Measurements from ENCODE around the gene PIGN. TPM values are rescaled to one million over a fixed set of nuclear protein-coding genes. Genes with fewer than 3 reads are reported as not detected.
"Not testable (repeated sequence)": the region's sequence is repeated elsewhere in the genome, so short reads cannot be mapped to it uniquely, and the experiment has no call there.

PIGN gene
- total RNA-seq, 2 donors from 2014 or later: 17.9 to 18.1 TPM

DNA sequence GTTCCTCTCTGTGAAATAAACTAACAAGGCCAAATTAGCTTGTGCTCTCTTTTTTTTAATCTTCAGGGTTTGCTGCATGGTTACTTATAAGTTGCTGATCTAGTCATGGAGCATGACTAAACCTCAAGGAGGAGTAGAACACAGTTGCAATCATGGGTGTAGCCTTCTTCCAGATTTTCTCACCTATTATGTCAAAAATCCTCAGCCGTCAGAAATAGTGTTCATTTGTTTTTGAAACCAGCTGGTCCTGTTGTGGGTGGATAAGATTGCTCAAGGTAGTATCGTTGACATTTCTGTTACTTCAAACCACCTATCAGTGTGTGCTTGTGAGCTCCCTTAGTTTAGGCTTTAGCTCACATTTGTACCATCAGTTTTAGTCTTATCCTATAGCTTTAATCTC lies 11.4 kb upstream of the PIGN start:
- DNase-seq (no peak), ATAC-seq (no peak)
- Mint-ChIP-seq H3K4me3 (no peak overlapping the region), H3K27me3 (no peaks in the 10 kb centered on the region), H3K27ac (peak overlapping the region; percentile 56), H3K36me3 (ENCODE audit: low read depth) (no peaks in the 10 kb centered on the region), H3K4me1 (peaks cover 51% of the 10 kb centered on the region)
- H3K9me3 ChIP-seq (ENCODE audit: control insufficient read depth, low read length, poor library complexity, severe bottlenecking): no peaks in the 10 kb centered on the region

DNA sequence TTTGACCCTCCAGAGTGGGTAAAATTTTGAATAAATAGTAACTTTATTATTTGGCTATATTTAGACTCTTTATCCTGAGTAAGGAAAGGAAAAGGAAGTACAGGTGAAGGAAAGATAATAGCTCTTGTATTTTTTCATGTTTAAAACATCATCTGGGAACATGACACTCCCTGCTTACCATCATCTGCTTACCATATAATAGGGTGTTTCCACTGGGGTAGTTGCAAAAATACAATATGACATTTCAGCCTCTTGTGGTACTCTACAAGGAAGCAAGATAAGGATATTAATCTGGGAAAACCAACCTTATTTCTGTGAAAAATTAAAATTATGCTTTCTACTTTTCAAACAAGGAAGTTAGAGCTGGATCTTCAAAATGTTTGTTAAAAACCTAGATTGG lies 10.1 kb upstream of the PIGN start:
- H3K4me1 Mint-ChIP-seq: peaks cover 60% of the 10 kb centered on the region
- ATAC-seq (no peak), DNase-seq (no peak)
- H3K9me3 ChIP-seq (ENCODE audit: control insufficient read depth, low read length, poor library complexity, severe bottlenecking): no peaks in the 10 kb centered on the region
- H3K4me3 Mint-ChIP-seq: no peak overlapping the region
- no peaks in the 10 kb centered on the region for H3K27me3 Mint-ChIP-seq
- no peaks in the 10 kb centered on the region for H3K36me3 Mint-ChIP-seq (ENCODE audit: low read depth)
- H3K27ac Mint-ChIP-seq: peak overlapping the region; percentile 32

DNA sequence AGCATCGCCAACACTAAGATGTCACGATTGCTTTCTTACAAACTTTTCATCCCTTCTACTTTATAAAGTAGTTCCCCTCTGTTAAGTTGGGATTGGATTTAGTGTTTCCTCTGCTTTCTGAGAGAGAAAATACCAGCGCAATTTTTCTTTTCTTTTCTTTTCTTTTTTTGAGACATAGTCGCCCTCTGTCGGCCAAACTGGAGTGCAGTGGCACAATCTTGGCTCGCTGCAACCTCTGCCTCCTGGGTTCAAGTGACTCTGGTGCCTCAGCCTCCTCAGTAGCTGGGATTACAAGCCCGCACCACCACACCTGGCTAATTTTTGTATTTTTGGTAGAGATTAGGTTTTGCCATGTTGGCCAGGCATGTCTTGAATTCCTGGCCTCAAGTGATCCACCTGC lies 9.2 kb upstream of the PIGN start:
- ATAC-seq: no peak
- no peaks in the 10 kb centered on the region for H3K9me3 ChIP-seq (ENCODE audit: control insufficient read depth, low read length, poor library complexity, severe bottlenecking)
- Mint-ChIP-seq H3K27me3 (no peaks in the 10 kb centered on the region), H3K27ac (peak overlapping the region; percentile 65), H3K4me1 (peaks cover 68% of the 10 kb centered on the region), H3K36me3 (ENCODE audit: low read depth) (no peaks in the 10 kb centered on the region), H3K4me3 (no peak overlapping the region)
- no peak for DNase-seq

DNA sequence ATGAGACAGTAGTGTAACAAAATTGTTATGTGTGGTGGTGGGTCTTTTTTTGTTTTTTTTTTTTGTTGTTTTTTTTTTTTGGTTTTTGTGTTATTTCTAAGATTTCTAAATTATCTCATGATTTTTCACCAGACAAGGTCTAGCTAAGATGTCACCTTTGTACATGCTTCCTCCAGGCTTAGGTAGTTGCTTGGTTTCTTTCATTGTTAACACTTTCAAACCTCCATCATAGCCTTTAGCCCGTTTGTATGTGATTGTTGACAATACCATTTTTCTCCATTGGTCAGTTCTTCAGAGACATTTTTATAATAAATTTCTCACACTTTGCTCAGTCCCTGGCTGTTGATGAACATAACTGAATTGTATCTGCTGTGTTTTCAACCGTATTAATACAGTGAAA lies 2.4 kb upstream of the PIGN start:
- no peaks in the 10 kb centered on the region for H3K9me3 ChIP-seq (ENCODE audit: control insufficient read depth, low read length, poor library complexity, severe bottlenecking)
- DNase-seq (no peak), ATAC-seq (no peak)
- H3K36me3 Mint-ChIP-seq (ENCODE audit: low read depth): peaks cover 5% of the 10 kb centered on the region
- peak overlapping the region; percentile 98 for H3K27ac Mint-ChIP-seq
- peaks cover 63% of the 10 kb centered on the region for H3K4me1 Mint-ChIP-seq
- H3K27me3 Mint-ChIP-seq: no peaks in the 10 kb centered on the region
- peak overlapping the region; percentile 100 for H3K4me3 Mint-ChIP-seq

DNA sequence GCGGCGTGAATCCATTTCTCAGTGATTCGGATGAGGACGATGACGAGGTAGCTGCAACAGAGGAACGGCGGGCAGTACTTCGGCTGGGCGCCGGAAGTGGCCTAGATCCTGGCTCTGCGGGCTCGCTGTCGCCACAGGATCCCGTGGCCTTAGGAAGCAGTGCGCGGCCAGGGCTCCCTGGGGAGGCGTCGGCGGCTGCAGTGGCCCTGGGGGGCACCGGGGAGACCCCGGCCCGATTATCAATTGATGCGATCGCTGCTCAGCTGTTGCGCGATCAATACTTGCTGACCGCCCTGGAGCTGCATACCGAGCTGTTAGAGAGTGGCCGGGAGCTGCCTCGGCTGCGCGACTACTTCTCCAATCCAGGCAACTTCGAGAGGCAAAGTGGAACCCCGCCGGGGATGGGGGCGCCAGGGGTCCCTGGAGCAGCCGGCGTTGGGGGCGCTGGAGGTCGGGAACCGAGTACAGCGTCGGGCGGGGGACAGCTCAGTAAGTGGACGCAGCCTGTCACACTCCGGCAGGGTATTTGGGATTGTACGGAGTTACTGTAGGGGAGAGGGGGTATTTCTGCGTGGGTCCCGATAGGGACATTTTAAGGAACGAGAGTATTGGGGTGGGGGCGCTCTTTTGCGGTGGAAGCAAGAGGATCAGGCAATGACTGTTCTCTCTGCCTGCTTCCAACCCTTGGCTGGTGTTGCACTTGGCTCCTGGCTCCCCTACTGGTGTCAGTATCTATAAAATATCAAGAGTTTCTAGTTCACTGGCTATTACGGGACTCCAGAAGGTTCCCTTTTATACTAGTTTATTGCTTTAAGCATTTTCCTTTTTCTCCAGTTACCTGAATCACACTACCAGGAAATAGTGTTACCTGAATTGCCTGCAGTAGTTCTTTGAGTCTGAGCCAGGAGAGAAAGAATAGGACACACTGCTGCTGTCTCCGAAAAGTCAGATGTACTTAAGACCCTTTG lies 971 bp upstream of the PIGN start:
- no peaks in the 10 kb centered on the region for H3K27me3 Mint-ChIP-seq
- ATAC-seq (no peak), DNase-seq (peak in 1 of 3 donors; percentile 12)
- peaks cover 5% of the 10 kb centered on the region for H3K36me3 Mint-ChIP-seq (ENCODE audit: low read depth)
- peak overlapping the region; percentile 100 for H3K4me3 Mint-ChIP-seq
- H3K4me1 Mint-ChIP-seq: peaks cover 54% of the 10 kb centered on the region
- no peaks in the 10 kb centered on the region for H3K9me3 ChIP-seq (ENCODE audit: control insufficient read depth, low read length, poor library complexity, severe bottlenecking)
- peak overlapping the region; percentile 98 for H3K27ac Mint-ChIP-seq

DNA sequence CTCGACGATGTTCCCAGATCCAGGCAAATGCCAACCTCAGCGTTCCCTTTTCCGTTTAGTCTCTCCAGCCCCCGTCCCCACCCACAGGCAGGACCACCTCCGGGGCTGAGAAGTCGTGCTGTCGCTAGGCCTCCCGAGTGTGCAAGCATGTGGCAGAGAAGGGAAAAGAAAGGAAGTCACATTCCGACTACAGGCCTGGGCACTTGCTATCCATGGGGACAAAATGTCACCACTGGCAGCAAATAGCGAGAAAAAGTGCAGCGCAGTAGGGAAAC lies 420 bp downstream of the PIGN start:
- H3K9me3 ChIP-seq (ENCODE audit: control insufficient read depth, low read length, poor library complexity, severe bottlenecking): no peaks in the 10 kb centered on the region
- H3K27me3 Mint-ChIP-seq: no peaks in the 10 kb centered on the region
- DNase-seq (no peak), ATAC-seq (no peak)
- H3K27ac Mint-ChIP-seq: peak overlapping the region; percentile 98
- peaks cover 7% of the 10 kb centered on the region for H3K36me3 Mint-ChIP-seq (ENCODE audit: low read depth)
- H3K4me1 Mint-ChIP-seq: peaks cover 43% of the 10 kb centered on the region
- peak overlapping the region; percentile 100 for H3K4me3 Mint-ChIP-seq

DNA sequence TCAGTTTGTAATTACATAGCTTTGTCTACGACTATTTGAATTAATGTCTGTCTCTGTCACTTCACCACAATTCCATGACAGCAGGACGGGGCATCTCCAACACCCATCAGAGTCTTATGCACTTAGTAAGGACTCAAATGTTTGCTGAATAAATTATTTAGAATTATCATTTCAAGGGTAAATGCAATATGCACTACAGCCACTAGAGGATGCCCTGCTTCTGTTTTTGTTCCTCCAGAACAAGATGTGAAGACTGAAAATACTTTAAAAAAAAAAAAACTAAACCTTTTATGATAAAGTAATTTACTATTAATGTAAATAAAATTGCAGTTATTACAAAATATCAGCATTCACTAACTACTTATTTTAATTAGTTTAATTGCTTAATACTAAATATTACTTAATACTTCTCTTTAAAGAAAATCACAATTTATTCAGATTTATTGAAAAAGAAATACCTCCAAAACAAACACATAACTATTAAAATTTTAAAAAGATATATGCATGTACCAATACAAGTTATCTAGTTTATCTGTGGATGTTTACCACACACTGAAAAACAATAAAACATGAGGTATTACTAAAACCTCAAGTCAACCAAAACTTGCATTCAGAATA lies 3.2 kb downstream of the PIGN start:
- Mint-ChIP-seq H3K27me3 (no peaks in the 10 kb centered on the region), H3K4me3 (no peak overlapping the region), H3K27ac (no peak overlapping the region), H3K36me3 (ENCODE audit: low read depth) (peaks cover 7% of the 10 kb centered on the region), H3K4me1 (peaks cover 26% of the 10 kb centered on the region)
- ATAC-seq: no peak
- DNase-seq: peak in 1 of 3 donors; percentile 30
- H3K9me3 ChIP-seq (ENCODE audit: control insufficient read depth, low read length, poor library complexity, severe bottlenecking): no peaks in the 10 kb centered on the region

DNA sequence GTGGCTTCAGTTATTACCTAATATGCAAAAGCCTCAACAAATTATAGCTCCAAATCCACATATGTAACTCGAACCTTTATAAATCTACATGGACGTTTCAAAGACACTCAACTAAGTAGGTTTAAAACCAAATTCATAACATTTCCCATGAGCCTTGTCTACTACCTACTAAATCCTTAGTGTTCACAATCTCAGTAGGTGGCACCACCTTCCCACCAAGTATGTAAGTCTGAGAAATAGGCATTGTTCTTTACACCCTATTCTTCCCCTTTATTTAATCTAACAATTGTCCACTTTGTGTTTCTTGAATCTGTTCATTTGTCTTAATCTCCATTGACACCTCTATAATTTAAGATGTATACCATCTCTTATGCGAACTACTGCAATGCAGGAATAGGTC lies 4.6 kb downstream of the PIGN start:
- Mint-ChIP-seq H3K4me3 (peak overlapping the region; percentile 19), H3K27ac (no peak overlapping the region), H3K27me3 (no peaks in the 10 kb centered on the region), H3K4me1 (peaks cover 19% of the 10 kb centered on the region), H3K36me3 (ENCODE audit: low read depth) (peaks cover 4% of the 10 kb centered on the region)
- DNase-seq: no peak
- no peak for ATAC-seq
- H3K9me3 ChIP-seq (ENCODE audit: control insufficient read depth, low read length, poor library complexity, severe bottlenecking): no peaks in the 10 kb centered on the region

DNA sequence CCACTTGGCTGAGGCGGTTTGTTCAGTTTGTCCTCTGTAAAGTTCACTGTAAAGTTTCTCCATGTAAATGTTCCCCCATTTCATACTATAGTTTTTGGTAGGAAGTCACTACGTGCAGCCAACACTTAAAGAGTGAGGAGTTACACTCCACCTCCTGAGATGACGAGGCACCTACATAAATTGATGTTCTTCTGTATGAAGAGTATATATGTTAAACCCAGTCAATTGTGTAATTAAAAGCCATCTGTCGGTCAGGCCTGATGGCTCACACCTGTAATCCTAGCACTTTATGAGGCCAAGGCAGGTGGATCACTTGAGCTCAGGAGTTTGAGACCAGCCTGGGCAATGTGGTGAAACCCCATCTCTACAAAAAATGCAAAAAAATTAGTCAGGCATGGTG lies 7.6 kb downstream of the PIGN start:
- H3K9me3 ChIP-seq (ENCODE audit: control insufficient read depth, low read length, poor library complexity, severe bottlenecking): no peaks in the 10 kb centered on the region
- H3K27me3 Mint-ChIP-seq: no peaks in the 10 kb centered on the region
- H3K4me1 Mint-ChIP-seq: peaks cover 23% of the 10 kb centered on the region
- no peak overlapping the region for H3K27ac Mint-ChIP-seq
- ATAC-seq: no peak
- DNase-seq: no peak
- peaks cover 4% of the 10 kb centered on the region for H3K36me3 Mint-ChIP-seq (ENCODE audit: low read depth)
- H3K4me3 Mint-ChIP-seq: no peak overlapping the region

DNA sequence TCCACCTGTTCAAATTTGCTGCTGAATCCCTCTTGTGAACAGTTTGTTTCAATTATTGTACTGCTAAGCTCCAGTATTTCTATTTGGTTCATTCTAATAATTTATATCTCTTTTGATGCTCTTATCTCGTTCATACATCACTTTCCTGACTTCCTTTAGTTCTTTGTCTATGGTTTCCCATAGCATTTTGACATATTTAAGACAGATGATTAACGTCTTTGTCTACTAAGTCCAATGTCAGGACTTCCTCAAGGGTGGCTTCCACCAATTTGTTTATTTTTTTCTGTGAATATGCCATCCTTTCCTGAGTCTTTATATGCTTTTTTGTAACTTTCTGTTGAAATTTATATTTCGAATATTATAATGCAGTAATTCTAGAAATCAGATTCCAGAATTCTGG lies 9.6 kb downstream of the PIGN start:
- no peaks in the 10 kb centered on the region for H3K9me3 ChIP-seq (ENCODE audit: control insufficient read depth, low read length, poor library complexity, severe bottlenecking)
- H3K27ac Mint-ChIP-seq: no peak overlapping the region
- DNase-seq (no peak), ATAC-seq (no peak)
- peaks cover 4% of the 10 kb centered on the region for H3K36me3 Mint-ChIP-seq (ENCODE audit: low read depth)
- H3K27me3 Mint-ChIP-seq: no peaks in the 10 kb centered on the region
- H3K4me1 Mint-ChIP-seq: peaks cover 19% of the 10 kb centered on the region
- no peak overlapping the region for H3K4me3 Mint-ChIP-seq

DNA sequence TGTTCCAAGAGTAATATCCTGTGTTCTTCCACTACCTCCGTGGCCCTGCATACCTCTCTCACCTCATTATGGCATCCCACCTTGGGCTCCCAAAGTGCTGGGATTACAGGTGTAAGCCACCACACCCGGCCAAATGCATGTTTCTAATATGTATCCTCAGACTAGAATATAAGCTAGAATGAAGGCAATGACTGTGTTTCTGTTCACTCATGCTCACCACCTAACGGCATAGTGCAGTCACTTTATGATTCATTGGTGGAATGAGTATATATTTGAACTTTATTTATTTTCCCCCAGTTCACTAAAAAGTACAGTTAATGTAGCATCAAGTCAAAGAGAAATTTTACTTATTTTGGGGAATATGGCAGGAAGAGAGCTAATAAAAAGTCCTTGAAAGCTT lies 11.3 kb downstream of the PIGN start:
- H3K4me1 Mint-ChIP-seq: peaks cover 17% of the 10 kb centered on the region
- ATAC-seq: no peak
- H3K4me3 Mint-ChIP-seq: no peak overlapping the region
- H3K27me3 Mint-ChIP-seq: no peaks in the 10 kb centered on the region
- H3K9me3 ChIP-seq (ENCODE audit: control insufficient read depth, low read length, poor library complexity, severe bottlenecking): no peaks in the 10 kb centered on the region
- H3K27ac Mint-ChIP-seq: no peak overlapping the region
- peaks cover 2% of the 10 kb centered on the region for H3K36me3 Mint-ChIP-seq (ENCODE audit: low read depth)
- DNase-seq: no peak

DNA sequence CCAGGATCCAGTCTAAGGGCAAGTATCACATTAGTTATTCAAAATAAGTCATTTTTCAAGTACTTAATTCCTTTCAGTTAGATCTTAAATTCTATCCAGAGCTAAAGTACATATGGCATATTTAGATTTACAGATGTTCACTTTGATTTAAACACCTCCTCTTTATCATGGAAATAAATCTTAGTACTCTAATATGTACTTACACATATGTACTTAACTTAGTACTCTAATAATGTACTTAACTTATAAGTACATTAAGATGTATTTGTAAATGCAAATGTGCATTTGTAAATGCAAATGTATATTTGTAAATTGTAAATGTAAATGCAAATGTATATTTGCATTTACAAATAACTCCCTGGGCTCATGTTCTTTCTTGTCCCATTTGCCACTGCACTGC lies 14.6 kb downstream of the PIGN start:
- DNase-seq (no peak), ATAC-seq (no peak)
- peaks cover 4% of the 10 kb centered on the region for H3K36me3 Mint-ChIP-seq (ENCODE audit: low read depth)
- H3K27me3 Mint-ChIP-seq: no peaks in the 10 kb centered on the region
- H3K4me1 Mint-ChIP-seq: peaks cover 8% of the 10 kb centered on the region
- H3K9me3 ChIP-seq (ENCODE audit: control insufficient read depth, low read length, poor library complexity, severe bottlenecking): no peaks in the 10 kb centered on the region
- H3K4me3 Mint-ChIP-seq: no peak overlapping the region
- H3K27ac Mint-ChIP-seq: no peak overlapping the region

DNA sequence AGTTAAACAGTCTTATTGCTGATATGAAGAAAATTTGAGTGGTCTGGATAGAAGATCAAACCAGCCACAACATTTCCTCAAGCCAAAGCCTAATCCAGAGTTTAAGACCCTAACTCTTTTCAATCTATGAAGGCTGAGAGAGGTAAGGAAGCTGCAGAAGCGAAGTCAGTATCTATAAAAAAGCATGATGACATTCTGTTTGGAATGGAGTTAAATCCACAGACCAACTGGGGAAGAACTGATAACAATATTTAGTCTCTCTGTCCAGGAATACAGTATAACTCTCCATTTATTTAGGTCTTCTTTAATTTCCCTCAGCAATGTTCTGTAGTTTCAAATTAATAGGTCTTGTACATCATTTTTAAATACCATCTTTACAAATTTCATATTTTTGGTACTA lies 16.0 kb downstream of the PIGN start:
- Mint-ChIP-seq H3K4me3 (no peak overlapping the region), H3K36me3 (ENCODE audit: low read depth) (peaks cover 4% of the 10 kb centered on the region), H3K4me1 (peaks cover 2% of the 10 kb centered on the region), H3K27ac (peak overlapping the region; percentile 19), H3K27me3 (no peaks in the 10 kb centered on the region)
- DNase-seq: no peak
- ATAC-seq: no peak
- no peaks in the 10 kb centered on the region for H3K9me3 ChIP-seq (ENCODE audit: control insufficient read depth, low read length, poor library complexity, severe bottlenecking)

DNA sequence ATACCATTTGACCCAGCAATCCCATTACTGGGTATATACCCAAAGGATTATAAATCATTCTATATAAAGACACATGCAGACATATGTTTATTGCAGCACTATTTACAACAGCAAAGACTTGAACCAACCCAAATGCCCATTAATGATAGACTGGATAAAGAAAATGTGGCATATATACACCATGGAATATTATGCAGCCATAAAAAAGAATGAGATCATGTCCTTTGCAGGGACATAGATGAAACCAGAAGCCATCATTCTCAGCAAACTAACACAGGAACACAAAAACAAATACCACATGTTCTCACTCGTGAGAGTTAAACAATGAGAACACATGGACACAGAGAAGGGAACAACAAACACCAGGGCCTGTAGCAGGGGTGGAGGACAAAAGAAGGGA lies 20.3 kb downstream of the PIGN start:
- H3K27me3 Mint-ChIP-seq; H3K36me3 Mint-ChIP-seq (ENCODE audit: low read depth); H3K4me1 Mint-ChIP-seq; H3K9me3 ChIP-seq (ENCODE audit: control insufficient read depth, low read length, poor library complexity, severe bottlenecking); DNase-seq; H3K4me3 Mint-ChIP-seq; H3K27ac Mint-ChIP-seq; ATAC-seq: not testable (repeated sequence)

All from T-helper 17 cell (primary cell).